GM18505 (cell line): ENCODE results near the gene MMP12.

Experiments used
- ATAC-seq: cut with Tn5 transposase; IDR thresholded peaks from one replicate; pipeline ENCODE4 v1.9.1; 2021; ENCODE audit not compliant: unreplicated experiment
- POLR2A ChIP-seq: IDR thresholded peaks from 4 replicates; pipeline ENCODE4 v1.6.1; 2011; ENCODE audit warnings: borderline replicate concordance; ENCODE audit not compliant: insufficient read depth, insufficient read length; ENCODE audit errors: extremely low read depth

Gene MMP12

DNA sequence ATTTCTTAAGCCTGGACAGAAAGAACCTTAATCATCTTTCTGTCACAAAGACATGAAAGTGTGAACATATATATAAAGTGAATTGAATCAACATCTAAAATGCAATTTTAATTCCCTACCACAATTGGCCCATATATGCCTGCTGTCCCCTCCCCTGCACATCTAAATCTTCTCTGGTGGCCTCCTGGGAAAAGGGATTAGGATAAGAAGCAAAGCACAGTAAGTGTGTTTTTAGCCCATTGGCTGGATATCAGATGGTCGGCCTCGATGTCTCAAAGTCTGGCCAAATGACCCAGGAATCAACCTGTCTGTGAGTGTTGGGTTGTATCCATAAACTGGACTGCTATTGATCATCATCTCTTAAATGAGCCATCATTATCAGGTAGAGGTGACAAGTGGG, 37.1 kb downstream of the MMP12 start:
- no peak for TF ChIP-seq POLR2A
- no peak for ATAC-seq

DNA sequence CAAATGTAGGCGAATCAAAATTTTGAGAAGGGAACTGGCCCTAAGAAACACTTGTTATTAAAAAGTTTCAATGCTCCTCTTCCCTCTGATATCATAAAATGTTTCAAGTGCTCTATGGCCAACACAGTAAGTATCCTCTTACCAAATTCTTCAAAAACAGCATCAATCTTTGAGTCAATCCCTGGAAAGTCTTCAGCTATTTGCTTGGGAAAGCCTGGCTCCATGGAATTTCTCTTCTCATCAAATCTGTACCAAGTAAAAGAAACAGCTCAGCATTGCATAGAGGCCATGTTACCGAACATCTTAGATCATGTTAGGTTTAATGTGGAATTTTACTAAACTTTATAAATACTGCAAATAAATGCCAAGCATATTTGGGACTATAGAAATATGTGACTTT, 37.6 kb downstream of the MMP12 start:
- TF ChIP-seq POLR2A: no peak
- no peak for ATAC-seq

GRCh38 chr11:102836290-102836875, 38.4 kb downstream of the MMP12 start:
- ATAC-seq: no peak

GRCh38 chr11:102833731-102834130, 41.1 kb downstream of the MMP12 start:
- ATAC-seq: no peak
- no peak for TF ChIP-seq POLR2A

More at GRCh38 chr11:102836290-102836875, 38.4 kb downstream of the MMP12 start:
- TF ChIP-seq POLR2A: no peak

DNA sequence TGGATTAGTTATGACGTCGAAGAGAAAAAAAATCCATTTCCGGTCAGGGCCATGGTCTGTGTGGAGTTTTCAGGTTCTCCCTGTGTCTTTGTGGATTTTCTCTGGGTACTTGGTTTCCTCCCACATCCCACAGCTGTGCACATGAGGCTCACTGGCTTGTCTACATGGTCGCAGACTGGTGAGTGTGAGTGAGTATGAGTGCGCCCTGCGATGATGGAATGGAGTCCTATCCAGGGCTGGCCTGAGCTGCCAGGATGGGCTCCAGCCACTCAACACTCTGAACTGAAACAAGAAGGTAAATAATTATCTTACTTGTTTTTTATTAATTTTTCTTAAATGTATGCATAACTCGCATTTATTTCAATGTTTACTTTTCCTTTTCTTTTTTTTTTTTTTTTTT, 42.2 kb downstream of the MMP12 start:
- no peak for TF ChIP-seq POLR2A
- ATAC-seq: no peak

GRCh38 chr11:102831489-102832440, 43.0 kb downstream of the MMP12 start:
- ATAC-seq: no peak
- no peak for TF ChIP-seq POLR2A

GRCh38 chr11:102831128-102831488, 43.7 kb downstream of the MMP12 start:
- no peak for ATAC-seq
- no peak for TF ChIP-seq POLR2A

GRCh38 chr11:102830001-102830727, 44.6 kb downstream of the MMP12 start:
- TF ChIP-seq POLR2A: no peak
- ATAC-seq: no peak

- no peak for ATAC-seq
- TF ChIP-seq POLR2A: no peak
These were observed 45.3 kb downstream of the MMP12 start for GRCh38 chr11:102829316-102830000.

DNA sequence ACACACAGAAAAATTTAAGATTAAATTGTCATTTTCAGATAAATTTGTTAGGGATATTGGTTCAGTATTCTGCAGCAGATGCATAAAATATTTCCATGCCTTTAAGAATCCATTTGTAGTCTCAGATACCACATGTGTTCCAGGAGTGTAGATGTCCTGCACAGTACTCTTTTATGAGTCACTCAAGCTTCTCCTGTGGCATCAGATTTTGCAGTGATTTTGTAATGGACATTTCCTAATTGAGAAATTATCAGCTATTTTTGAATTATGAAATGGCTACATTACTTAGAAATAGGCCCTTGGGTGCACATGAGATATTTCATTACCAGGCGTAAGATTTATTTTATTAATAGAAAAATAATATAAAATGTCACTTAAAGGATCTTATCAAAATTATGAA, 50.2 kb downstream of the MMP12 start:
- ATAC-seq: no peak
- TF ChIP-seq POLR2A: no peak

- no peak for TF ChIP-seq POLR2A
- no peak for ATAC-seq
These were observed 55.3 kb downstream of the MMP12 start for GRCh38 chr11:102819491-102819890.

DNA sequence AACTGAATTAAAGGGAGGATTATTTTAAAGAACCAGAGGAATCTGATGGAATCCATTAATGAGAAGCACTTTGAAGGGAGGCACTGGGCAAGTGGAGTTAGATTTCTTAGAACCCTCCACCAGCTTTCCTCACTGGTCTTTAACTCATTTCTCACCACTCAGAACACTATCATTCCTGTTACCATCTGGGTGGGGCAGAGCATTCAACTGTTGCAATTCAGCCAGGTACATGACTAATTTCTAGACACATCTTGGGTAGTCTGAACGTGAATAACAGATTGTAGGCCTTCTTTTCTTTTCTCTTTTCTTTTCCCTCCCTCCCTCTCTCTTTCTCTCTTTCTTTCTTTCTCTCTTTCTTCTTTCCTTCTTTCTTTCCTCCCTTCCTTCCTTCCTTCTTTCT, 61.3 kb downstream of the MMP12 start:
- no peak for TF ChIP-seq POLR2A
- ATAC-seq: no peak
